Glomerular visceral epithelial cell (primary cell): ENCODE results near the gene TAS2R40.
A peak's percentile ranks its signal among the peaks of the same experiment; 100 is the strongest.

Experiments
- DNase-seq: peaks from one replicate; pipeline ENCODE4 v3.0.0-alpha.2; 2016; ENCODE audit errors: extremely low spot score

TAS2R40 gene

DNA sequence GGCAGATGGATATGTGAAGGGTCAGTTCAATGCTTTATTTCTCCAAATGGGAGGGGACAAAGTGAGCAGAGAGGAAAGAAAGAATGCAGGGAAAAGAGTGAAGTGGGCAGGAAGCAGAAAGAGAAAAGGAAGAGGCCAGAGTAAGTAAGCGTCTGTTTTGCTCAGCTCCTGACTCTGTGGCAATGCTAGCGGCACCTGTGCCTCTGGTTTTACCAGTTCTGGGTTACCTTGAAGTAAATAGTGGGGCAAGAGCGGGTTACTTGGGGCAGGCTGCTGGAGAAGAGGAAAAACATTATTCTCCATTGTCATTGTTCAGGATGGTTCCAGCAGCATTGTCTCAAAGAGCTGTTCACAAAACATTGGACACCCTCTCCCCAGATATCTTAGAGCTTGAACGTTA, 1.9 kb downstream of the TAS2R40 start:
- DNase-seq, result no peak

DNA sequence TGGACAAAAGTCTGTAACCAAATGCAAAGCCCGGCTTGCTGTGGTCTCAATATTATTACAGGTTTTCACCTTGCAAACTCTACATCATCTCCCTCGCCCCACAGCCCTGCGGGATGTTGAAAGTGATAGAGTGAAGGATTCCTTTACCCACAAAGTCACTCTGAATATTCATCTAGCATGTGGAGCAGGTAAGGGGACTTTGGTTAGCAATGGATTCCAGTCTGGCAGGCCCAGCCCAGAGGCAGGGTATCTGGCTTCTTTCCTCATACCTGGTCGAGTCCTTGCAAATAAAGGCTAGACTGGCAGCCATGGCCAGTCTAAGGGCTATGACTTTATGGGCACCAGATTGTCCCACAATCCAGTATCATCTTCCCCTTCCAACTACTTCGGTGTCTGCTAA, 3.2 kb downstream of the TAS2R40 start:
- no peak for DNase-seq

- DNase-seq, result no peak
Observed at GRCh38 chr7:143227806-143228205, 6.0 kb downstream of the TAS2R40 start.

DNA sequence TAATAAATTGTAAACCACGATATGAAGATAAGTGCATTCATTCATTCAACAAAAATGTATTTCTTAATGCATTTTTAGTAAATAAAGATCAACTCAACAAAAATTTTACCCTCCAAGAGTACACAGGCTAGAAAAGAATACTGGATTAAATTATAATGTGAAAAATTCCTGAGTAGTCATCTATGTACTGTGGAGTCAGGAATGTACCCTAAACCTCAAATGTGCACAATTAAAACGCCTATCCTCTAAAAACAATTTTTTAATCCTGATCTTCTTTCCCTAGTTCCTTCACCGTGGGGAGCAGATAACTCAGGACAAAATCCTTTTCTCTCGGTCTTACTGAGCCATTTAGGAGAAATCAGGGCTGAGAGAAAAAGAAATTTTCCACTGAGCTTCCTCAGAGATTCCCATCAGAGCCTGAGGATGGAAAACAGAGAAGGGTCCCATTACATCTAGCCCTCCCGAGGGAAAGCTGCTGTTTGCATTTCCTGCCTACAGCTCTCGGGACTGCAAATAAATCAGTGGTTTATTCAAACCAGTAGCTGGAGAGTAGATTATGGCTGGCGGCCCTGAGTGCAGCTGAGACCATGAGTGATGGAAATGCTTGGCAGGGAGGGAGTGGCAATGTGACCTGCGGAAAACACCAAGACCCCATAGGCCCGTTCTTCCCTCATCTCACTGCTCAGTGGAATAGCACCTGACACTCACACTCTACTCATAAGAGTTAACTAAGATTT, 7.4 kb downstream of the TAS2R40 start:
- DNase-seq, result no peak

GRCh38 chr7:143230602-143231457, 9.0 kb downstream of the TAS2R40 start:
- no peak for DNase-seq

DNA sequence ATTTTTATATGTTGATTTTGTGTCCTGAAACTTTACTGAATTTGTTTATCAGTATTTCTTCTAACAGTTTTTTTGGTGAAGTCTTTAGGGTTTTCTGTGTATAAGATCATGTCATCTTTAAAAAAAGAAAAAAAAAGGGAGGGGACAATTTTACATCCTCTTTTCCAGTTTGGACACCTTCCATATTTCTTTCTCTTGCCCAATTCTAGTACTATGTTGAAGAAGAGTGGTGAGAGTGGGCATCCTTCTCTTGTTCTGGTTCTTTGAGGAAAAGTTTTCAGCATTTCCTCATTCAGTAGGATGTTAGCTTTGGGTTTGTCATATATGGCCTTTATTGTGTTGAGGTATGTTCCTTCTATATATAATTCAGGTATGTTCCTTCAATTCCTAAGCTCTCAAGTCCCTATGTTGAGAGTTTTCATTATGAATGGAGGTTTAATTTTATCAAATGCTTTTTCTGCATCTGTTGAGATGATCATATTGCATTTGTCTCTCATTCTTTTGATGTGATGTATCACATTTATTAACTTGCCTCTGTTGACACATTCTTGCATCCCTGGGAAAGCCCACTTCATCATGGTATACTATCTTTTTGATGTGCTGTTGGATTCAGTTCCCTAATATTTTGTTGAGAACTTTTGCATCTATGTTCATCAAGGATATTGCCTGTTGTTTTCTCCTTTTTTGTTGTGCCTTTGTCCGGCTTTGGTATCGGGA, 12.1 kb downstream of the TAS2R40 start:
- no peak for DNase-seq

GRCh38 chr7:143234533-143234875, 12.7 kb downstream of the TAS2R40 start:
- no peak for DNase-seq

GRCh38 chr7:143235561-143235960, 13.7 kb downstream of the TAS2R40 start:
- DNase-seq, result no peak

DNA sequence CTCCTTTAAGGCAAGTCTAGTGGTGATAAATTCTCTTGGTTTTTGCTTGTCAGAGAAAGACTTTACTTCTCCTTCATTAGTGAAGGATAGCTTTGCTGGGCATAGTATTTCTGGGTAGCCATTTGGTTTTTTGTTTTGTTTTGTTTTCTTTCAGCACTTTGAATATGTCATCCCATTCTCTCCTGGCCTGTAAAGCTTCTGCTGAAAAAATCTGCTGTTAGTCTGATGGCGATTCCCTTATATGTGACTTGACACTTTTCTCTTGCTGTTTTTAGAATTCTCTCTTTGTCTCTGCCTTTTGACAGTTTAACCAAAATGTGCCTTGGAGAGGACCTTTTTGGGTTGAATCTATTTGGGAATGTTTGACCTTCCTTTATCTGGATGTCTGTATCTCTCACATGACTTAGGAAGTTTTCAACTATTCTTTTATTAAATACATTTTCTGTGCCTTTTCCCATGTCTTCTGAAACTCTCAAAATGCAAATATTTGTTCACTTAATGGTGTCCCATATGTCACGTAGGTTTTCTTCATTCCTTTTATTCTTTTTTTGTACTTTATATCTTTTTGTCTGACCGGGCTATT, 14.7 kb downstream of the TAS2R40 start:
- DNase-seq, result no peak

DNA sequence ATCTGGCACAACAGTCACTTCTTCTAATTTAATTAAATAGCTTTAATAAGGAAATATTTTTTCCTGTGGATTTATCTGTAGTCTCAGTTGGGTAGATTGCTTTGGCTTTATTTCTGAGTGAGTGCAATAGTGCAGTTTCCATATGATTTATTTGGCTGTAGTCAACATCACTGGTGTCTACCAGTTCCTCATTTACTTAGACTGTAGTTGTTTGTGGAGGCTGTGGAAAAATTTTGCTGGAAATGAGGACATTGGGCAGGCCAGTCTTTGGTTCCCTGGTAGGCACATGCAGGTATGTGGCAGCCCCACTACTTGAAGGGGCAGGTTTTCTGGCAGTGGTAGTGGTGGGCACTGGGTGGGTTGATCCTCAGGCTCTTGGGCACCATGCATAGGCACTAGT, 15.5 kb downstream of the TAS2R40 start:
- no peak for DNase-seq

- no peak for DNase-seq
Observed at GRCh38 chr7:143238289-143238980, 16.6 kb downstream of the TAS2R40 start.

GRCh38 chr7:143239813-143240212, 18.0 kb downstream of the TAS2R40 start:
- DNase-seq, result no peak

GRCh38 chr7:143240291-143241168, 18.7 kb downstream of the TAS2R40 start:
- peak; percentile 70 for DNase-seq

GRCh38 chr7:143242306-143242705, 20.5 kb downstream of the TAS2R40 start:
- no peak for DNase-seq

GRCh38 chr7:143243111-143243510, 21.3 kb downstream of the TAS2R40 start:
- DNase-seq, result no peak

DNA sequence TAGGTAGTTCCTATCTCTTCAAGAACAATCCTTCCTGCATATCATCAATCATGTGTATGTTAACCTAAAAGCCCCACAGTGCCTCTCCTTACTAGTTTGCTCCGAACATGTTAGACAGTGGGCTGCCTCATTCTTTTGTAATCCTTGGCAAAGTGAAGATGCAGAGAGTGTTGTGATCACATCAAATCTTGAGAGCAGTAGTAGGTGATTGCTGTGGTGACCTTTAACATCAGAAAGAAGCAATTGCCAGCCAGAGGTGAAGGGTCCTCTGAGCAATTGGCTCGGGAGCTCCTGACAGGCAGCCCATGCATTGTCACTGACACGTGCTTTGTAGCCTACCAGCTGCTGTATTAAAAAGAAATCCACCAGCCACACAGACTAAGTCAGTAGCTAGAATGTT, 21.8 kb downstream of the TAS2R40 start:
- no peak for DNase-seq

- no peak for DNase-seq
Observed at GRCh38 chr7:143244321-143244720, 22.5 kb downstream of the TAS2R40 start.

- no peak for DNase-seq
Observed at GRCh38 chr7:143245123-143245522, 23.3 kb downstream of the TAS2R40 start.

DNA sequence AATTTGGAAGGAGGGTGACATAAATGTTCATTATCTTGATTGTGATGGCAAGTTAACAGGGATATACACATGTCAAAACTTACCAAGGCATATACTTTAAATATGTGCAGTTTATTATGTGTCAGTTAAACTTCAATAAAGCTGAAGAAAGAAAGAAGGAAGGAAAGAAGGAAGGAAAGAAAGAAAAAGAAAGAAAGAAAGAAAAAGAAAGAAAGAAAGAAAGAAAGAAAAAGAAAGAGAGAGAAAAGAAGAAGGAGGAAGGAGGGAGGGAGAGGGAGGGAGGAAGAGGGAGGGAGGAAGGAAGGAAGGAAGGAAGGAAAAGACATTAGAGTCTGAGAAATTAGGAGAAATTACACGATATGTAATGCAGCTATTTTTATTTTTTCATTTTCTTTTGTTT, 25.5 kb downstream of the TAS2R40 start:
- DNase-seq, result no peak

GRCh38 chr7:143248761-143249354, 27.0 kb downstream of the TAS2R40 start:
- DNase-seq, result no peak
